ENCODE data around the gene PPP1R14B. TPM values are rescaled to one million over a fixed set of nuclear protein-coding genes. Genes with fewer than 3 reads are reported as not detected.
"Not testable (repeated sequence)": the region's sequence is repeated elsewhere in the genome, so short reads cannot be mapped to it uniquely, and the experiment has no call there.

The PPP1R14B gene
- polyA plus RNA-seq, 1 experiment, result 119 TPM

GRCh38 chr11:64249563-64250414 lies 3.0 kb upstream of the PPP1R14B start:
- Histone ChIP-seq H3K27me3 (ENCODE audit: control insufficient read depth, insufficient read depth, low read length) (no peaks in the 10 kb centered on the region), H3K4me3 (ENCODE audit: low read depth, low read length) (no peak overlapping the region), H3K27ac (ENCODE audit: low read depth, low read length) (no peak overlapping the region), H3K9me3 (ENCODE audit: control insufficient read depth, insufficient read depth, low read length) (no peaks in the 10 kb centered on the region)
- no peak for TF ChIP-seq CTCF (IDR thresholded peaks at IDR 0.05; ENCODE audit: low read depth, low read length)
- no peak for DNase-seq (ENCODE audit: low read depth, low spot score)
- ChIA-PET CTCF (interaction anchor here (1.6 to 3.9 kb wide), 7 partner anchors 15 to 105 kb away, joined by 5 to 50 read pairs (median 12); partner anchors contain the start of gene CATSPERZ), POLR2A (interaction anchor here (0.6 to 1.7 kb wide), 3 partner anchors 59 to 673 kb away, joined by 3 to 4 read pairs (median 4); partner anchors contain the start of genes PRDX5 and TRMT112)

GRCh38 chr11:64249038-64249437 lies 2.3 kb upstream of the PPP1R14B start:
- DNase-seq (ENCODE audit: low read depth, low spot score), result no peak
- H3K9me3 ChIP-seq (ENCODE audit: control insufficient read depth, insufficient read depth, low read length), result no peaks in the 10 kb centered on the region
- no peaks in the 10 kb centered on the region for H3K27me3 ChIP-seq (ENCODE audit: control insufficient read depth, insufficient read depth, low read length)
- H3K4me3 ChIP-seq (ENCODE audit: low read depth, low read length), result no peak overlapping the region
- ChIA-PET CTCF (interaction anchor here (2.2 to 3.9 kb wide), 4 partner anchors 15 to 83 kb away, joined by 7 to 50 read pairs (median 17); partner anchors contain the start of gene CATSPERZ), POLR2A (no interaction called here)
- no peak overlapping the region for H3K27ac ChIP-seq (ENCODE audit: low read depth, low read length)
- no peak for TF ChIP-seq CTCF (IDR thresholded peaks at IDR 0.05; ENCODE audit: low read depth, low read length)

- CTCF ChIA-PET, result no interaction called here
- Histone ChIP-seq H3K4me3 (ENCODE audit: low read depth, low read length) (no peak overlapping the region), H3K9me3 (ENCODE audit: control insufficient read depth, insufficient read depth, low read length) (no peaks in the 10 kb centered on the region)
Measured at GRCh38 chr11:64248578-64248977, 1.8 kb upstream of the PPP1R14B start.

GRCh38 chr11:64247729-64248531 lies 1.2 kb upstream of the PPP1R14B start:
- POLR2A ChIA-PET, result interaction anchor here (1.6 kb wide), 1 partner anchor 20 kb away, joined by 4 read pairs; no protein-coding TSS in a partner anchor
- no peak for DNase-seq (ENCODE audit: low read depth, low spot score)
- peak overlapping the region; percentile 11 for H3K27ac ChIP-seq (ENCODE audit: low read depth, low read length)

More at GRCh38 chr11:64248578-64248977, 1.8 kb upstream of the PPP1R14B start:
- no peak for TF ChIP-seq CTCF (IDR thresholded peaks at IDR 0.05; ENCODE audit: low read depth, low read length)
- Histone ChIP-seq H3K27me3 (ENCODE audit: control insufficient read depth, insufficient read depth, low read length) (no peaks in the 10 kb centered on the region), H3K27ac (ENCODE audit: low read depth, low read length) (no peak overlapping the region)
- DNase-seq (ENCODE audit: low read depth, low spot score), result no peak
- POLR2A ChIA-PET, result no interaction called here

GRCh38 chr11:64246621-64246870 lies 197 bp downstream of the PPP1R14B start:
- H3K27ac ChIP-seq (ENCODE audit: low read depth, low read length); DNase-seq (ENCODE audit: low read depth, low spot score); H3K27me3 ChIP-seq (ENCODE audit: control insufficient read depth, insufficient read depth, low read length); H3K9me3 ChIP-seq (ENCODE audit: control insufficient read depth, insufficient read depth, low read length): not testable (repeated sequence)
- CTCF ChIA-PET, result interaction anchor here (1.3 to 3.3 kb wide), 2 partner anchors 42 to 54 kb away, joined by 8 to 22 read pairs; partner anchors contain the start of gene CATSPERZ
- H3K4me3 ChIP-seq (ENCODE audit: low read depth, low read length), result peak overlapping the region; percentile 98; the same call in 1 of the 2 replicates
- POLR2A ChIA-PET, result interaction anchor here (1.1 to 1.9 kb wide), 4 partner anchors 15 to 25 kb away, joined by 3 to 6 read pairs (median 4); partner anchors contain the start of genes NUDT22 and TRPT1

More at GRCh38 chr11:64247729-64248531, 1.2 kb upstream of the PPP1R14B start:
- Histone ChIP-seq H3K9me3 (ENCODE audit: control insufficient read depth, insufficient read depth, low read length) (no peaks in the 10 kb centered on the region), H3K27me3 (ENCODE audit: control insufficient read depth, insufficient read depth, low read length) (no peaks in the 10 kb centered on the region), H3K4me3 (ENCODE audit: low read depth, low read length) (peak overlapping the region; percentile 98)
- CTCF ChIA-PET, result interaction anchor here (0.6 kb wide), 1 partner anchor 37 kb away, joined by 3 read pairs; no protein-coding TSS in a partner anchor
- no peak for TF ChIP-seq CTCF (IDR thresholded peaks at IDR 0.05; ENCODE audit: low read depth, low read length)

Data from AG04450 (cell line).